Naive B cell (primary cell): Measurements from ENCODE around the gene SLC35G6. TPM values are rescaled to one million over a fixed set of nuclear protein-coding genes. Genes with fewer than 3 reads are reported as not detected.
"Not testable (repeated sequence)": the region's sequence is repeated elsewhere in the genome, so short reads cannot be mapped to it uniquely, and the experiment has no call there.

Experiments used
- ATAC-seq, 2 donors: fragments of 150-1000 bp; cut with Tn5 transposase; 2 replicates each; pipeline ENCODE4 v1.10.0; 2021; ENCODE audit warnings: low read depth in 2 of 2, mild to moderate bottlenecking in 2 of 2, moderate library complexity in 2 of 2
- DNase-seq: peaks from one replicate; pipeline ENCODE4 v3.0.0; 2022
- H3K27ac Mint-ChIP-seq, 6 donors: one replicate each; pipeline ENCODE4 v1.8.0; 2020 to 2022; ENCODE audit warnings: mild to moderate bottlenecking in 6 of 6, mixed read lengths in 6 of 6, moderate library complexity in 5 of 6, inconsistent platforms in 2 of 6
- H3K27me3 Mint-ChIP-seq, 3 donors: one replicate each; pipeline ENCODE4 v1.8.0; 2021 to 2022; ENCODE audit warnings: mixed read lengths in 3 of 3, mild to moderate bottlenecking in 1 of 3
- H3K36me3 Mint-ChIP-seq, 2 donors: one replicate each; pipeline ENCODE4 v1.8.0; 2020 to 2022; ENCODE audit warnings: mixed read lengths in 2 of 2, inconsistent platforms in 1 of 2, mild to moderate bottlenecking in 1 of 2
- H3K4me1 Mint-ChIP-seq, 3 donors: one replicate each; pipeline ENCODE4 v1.8.0; 2020 to 2022; ENCODE audit warnings: mixed read lengths in 3 of 3, inconsistent platforms in 1 of 3, mild to moderate bottlenecking in 1 of 3, moderate library complexity in 1 of 3
- H3K4me3 Mint-ChIP-seq, 8 donors: one replicate each; pipeline ENCODE4 v1.8.0; 2020 to 2022; ENCODE audit warnings: mild to moderate bottlenecking in 8 of 8, mixed read lengths in 8 of 8, moderate library complexity in 8 of 8, inconsistent platforms in 2 of 8
- H3K9me3 Mint-ChIP-seq, 7 donors: one replicate each; pipeline ENCODE4 v1.8.0; 2020 to 2022; ENCODE audit warnings: mixed read lengths in 7 of 7, mild to moderate bottlenecking in 5 of 7, inconsistent platforms in 2 of 7, moderate library complexity in 1 of 7
- polyA plus RNA-seq, 6 donors: library from polyadenylated mRNA; unstranded; fragments of 300-500 nt; fragmentation: Illumina TruSeq; gene quantifications; one replicate each; pipeline ENCODE4 v1.2.3, GENCODE V29; 2021; ENCODE audit warnings: low read depth in 6 of 6

The SLC35G6 gene
- polyA plus RNA-seq: under 1 TPM in 2 of 6 donors, not detected in 4; 0.14 to 0.39 TPM

DNA sequence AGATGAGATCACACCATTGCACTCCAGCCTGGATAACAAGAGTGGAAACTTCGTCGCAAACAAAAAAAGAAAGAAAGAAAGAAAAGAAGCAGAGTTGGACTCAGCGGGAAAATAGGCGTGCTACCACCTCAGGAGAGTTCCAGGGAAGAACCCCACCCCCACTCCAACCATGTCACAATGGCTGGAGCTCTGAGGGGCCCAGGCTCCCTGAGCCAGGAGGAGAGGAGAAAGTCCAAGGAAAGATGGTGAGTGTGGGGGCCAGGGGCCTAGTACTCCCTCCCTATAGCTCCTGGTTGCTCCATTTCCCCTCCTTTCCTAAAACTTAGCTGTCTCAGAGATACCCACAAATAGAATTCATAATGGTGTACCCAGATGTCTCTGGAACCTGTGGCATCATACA, at the start of gene SLC35G6:
Gene SLC35G6, plus strand, starts transcription at position 172 of the 400 bp plus-strand sequence. Its CDS starts 71 bp downstream, at position 243.
- Mint-ChIP-seq H3K27ac (peak within 1 kb of the TSS; percentile 90 to 100 (median 94)), H3K4me3 (peak within 1 kb of the TSS; percentile 91 to 100 (median 94)), H3K4me1 (peaks cover 70 to 81% (median 81%) of the 10 kb centered on the region in 3 donors)
- not testable (repeated sequence) for H3K36me3 Mint-ChIP-seq, H3K9me3 Mint-ChIP-seq, H3K27me3 Mint-ChIP-seq, DNase-seq, ATAC-seq

GRCh38 chr17:7432296-7432695, 49.0 kb upstream of the SLC35G6 start:
- no peaks in the 10 kb centered on the region for H3K9me3 Mint-ChIP-seq
- ATAC-seq (no peak), DNase-seq (no peak)
- H3K36me3 Mint-ChIP-seq: no peaks in the 10 kb centered on the region
- H3K4me1 Mint-ChIP-seq: peaks cover 7 to 20% (median 18%) of the 10 kb centered on the region in 3 donors
- no peak overlapping the region for H3K27ac Mint-ChIP-seq
- peak overlapping the region in 3 of 8 donors; percentile 16 to 55 (median 51) for H3K4me3 Mint-ChIP-seq
- H3K27me3 Mint-ChIP-seq: no peaks in the 10 kb centered on the region

- no peaks in the 10 kb centered on the region for H3K9me3 Mint-ChIP-seq
- peaks cover 0 to 23% of the 10 kb centered on the region in 2 donors for H3K36me3 Mint-ChIP-seq
- peak overlapping the region; percentile 87 to 98 (median 98) for H3K27ac Mint-ChIP-seq
- peaks cover 31 to 52% (median 50%) of the 10 kb centered on the region in 3 donors for H3K4me1 Mint-ChIP-seq
- DNase-seq: no peak
- peak; percentile 27 to 29 for ATAC-seq
- peak overlapping the region; percentile 87 to 99 (median 95) for H3K4me3 Mint-ChIP-seq
- H3K27me3 Mint-ChIP-seq: peaks cover 12 to 30% (median 30%) of the 10 kb centered on the region in 3 donors
Measured at GRCh38 chr17:7435676-7436555, 45.3 kb upstream of the SLC35G6 start.

DNA sequence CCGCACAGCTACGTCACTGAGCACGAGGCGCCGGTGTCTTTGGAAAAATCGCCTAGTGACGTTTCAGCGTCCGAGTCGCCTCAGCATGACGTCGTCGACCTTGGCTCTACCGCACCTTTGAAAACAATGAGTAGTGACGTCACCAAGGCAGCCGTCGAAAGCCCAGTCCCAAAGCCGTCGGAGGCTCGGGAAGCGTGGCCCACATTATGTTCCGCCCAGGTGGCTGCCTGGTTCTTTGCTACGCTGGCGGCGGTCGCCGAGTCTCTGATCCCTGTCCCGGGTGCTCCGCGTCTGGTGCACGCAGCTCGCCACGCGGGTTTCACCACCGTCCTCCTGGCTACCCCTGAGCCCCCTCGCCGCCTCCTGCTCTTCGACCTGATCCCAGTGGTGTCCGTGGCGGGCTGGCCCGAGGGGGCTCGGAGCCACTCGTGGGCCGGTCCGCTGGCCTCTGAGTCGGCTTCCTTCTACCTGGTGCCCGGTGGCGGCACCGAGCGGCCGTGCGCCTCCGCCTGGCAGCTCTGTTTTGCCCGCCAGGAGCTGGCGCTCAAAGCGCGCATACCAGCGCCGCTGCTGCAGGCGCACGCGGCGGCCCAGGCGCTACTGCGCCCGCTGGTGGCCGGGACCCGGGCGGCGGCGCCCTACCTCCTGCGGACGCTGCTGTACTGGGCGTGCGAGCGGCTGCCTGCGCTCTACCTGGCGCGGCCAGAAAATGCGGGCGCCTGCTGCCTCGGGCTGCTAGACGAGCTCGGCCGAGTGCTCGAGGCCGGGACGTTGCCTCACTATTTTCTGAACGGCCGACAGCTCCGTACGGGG, 44.5 kb upstream of the SLC35G6 start:
- ATAC-seq (peak; percentile 54 to 62), DNase-seq (peak; percentile 77)
- peak overlapping the region; percentile 79 to 98 (median 96) for H3K27ac Mint-ChIP-seq
- peaks cover 0 to 23% of the 10 kb centered on the region in 2 donors for H3K36me3 Mint-ChIP-seq
- H3K27me3 Mint-ChIP-seq: peaks cover 20 to 38% (median 37%) of the 10 kb centered on the region in 3 donors
- peaks cover 31 to 55% (median 52%) of the 10 kb centered on the region in 3 donors for H3K4me1 Mint-ChIP-seq
- H3K4me3 Mint-ChIP-seq: peak overlapping the region; percentile 87 to 99 (median 95)
- H3K9me3 Mint-ChIP-seq: no peaks in the 10 kb centered on the region

DNA sequence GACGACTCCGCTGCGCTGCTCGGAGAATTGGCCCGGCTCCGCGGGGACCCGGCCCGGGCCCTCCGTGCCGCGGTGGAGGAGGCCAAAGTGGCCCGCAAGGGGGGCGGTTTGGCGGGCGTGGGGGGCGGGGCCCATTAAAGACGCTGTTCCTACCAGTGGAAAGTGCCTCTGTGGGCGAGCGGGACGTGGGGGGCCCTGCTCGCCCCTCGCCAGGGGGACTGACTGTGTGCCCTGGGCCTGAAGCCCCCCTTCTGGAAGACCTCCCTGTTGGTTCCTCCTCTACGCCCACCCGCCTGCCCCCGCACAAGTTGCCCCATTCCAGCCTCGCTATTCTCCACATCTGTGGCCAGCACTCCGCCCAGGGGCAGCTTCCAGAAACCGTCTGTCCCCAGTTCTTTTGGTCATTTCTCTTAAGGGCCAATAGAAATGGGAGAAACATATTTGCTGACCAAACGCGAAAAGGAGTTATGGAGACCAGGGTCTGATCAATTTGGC, 43.8 kb upstream of the SLC35G6 start:
- H3K27me3 Mint-ChIP-seq: peaks cover 26 to 45% (median 44%) of the 10 kb centered on the region in 3 donors
- no peak for ATAC-seq
- H3K4me3 Mint-ChIP-seq: peak overlapping the region; percentile 80 to 95 (median 86)
- no peak for DNase-seq
- peaks cover 0 to 23% of the 10 kb centered on the region in 2 donors for H3K36me3 Mint-ChIP-seq
- peak overlapping the region in 4 of 6 donors; percentile 19 to 79 (median 54) for H3K27ac Mint-ChIP-seq
- peaks cover 31 to 55% (median 52%) of the 10 kb centered on the region in 3 donors for H3K4me1 Mint-ChIP-seq
- no peaks in the 10 kb centered on the region for H3K9me3 Mint-ChIP-seq

DNA sequence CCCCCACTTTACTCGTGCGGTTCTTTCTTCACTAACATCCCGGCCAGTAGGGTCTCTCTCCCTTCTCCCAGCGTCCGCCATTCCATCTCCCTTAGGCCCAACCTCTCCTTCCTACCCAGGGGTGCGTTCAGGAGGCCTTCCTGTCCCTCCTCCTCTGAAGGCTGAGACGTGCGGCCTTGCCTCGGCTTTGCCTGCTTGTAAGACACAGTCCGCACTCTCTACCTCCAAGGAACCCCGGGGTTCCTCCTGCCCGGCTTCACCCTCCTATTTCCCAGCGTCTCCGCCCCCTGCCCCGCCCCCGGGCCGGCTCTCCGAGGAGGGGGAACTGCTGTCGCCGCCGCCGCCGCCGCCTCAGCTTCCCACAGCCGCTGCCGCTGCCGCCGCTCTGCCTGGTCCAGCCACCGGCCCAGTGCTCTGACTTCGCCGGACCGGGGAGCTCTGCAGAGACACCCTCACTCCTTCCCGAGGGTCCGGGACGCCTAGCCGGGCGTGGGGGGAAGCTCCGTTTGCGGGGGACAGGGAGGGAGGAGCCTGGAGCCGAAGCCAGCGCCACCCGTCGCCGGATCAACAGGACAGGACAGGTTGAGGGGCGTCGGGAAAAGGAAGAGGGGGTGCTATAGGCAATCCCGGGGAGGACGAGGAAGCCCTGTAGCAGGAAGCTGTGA, 43.2 kb upstream of the SLC35G6 start:
- peaks cover 28 to 52% (median 50%) of the 10 kb centered on the region in 3 donors for H3K27me3 Mint-ChIP-seq
- peak; percentile 61 for DNase-seq
- peaks cover 0 to 24% of the 10 kb centered on the region in 2 donors for H3K36me3 Mint-ChIP-seq
- no peak for ATAC-seq
- no peaks in the 10 kb centered on the region for H3K9me3 Mint-ChIP-seq
- H3K4me3 Mint-ChIP-seq: peak overlapping the region; percentile 67 to 94 (median 84)
- H3K27ac Mint-ChIP-seq: peak overlapping the region in 4 of 6 donors; percentile 19 to 75 (median 64)
- peaks cover 31 to 55% (median 52%) of the 10 kb centered on the region in 3 donors for H3K4me1 Mint-ChIP-seq

- DNase-seq (no peak), ATAC-seq (no peak)
- peak overlapping the region in 4 of 6 donors; percentile 57 to 86 (median 71) for H3K27ac Mint-ChIP-seq
- peaks cover 0 to 32% of the 10 kb centered on the region in 2 donors for H3K36me3 Mint-ChIP-seq
- no peaks in the 10 kb centered on the region for H3K9me3 Mint-ChIP-seq
- peaks cover 32 to 59% (median 58%) of the 10 kb centered on the region in 3 donors for H3K27me3 Mint-ChIP-seq
- peaks cover 34 to 57% (median 55%) of the 10 kb centered on the region in 3 donors for H3K4me1 Mint-ChIP-seq
- peak overlapping the region; percentile 67 to 94 (median 84) for H3K4me3 Mint-ChIP-seq
Measured at GRCh38 chr17:7438656-7439460, 42.4 kb upstream of the SLC35G6 start.

DNA sequence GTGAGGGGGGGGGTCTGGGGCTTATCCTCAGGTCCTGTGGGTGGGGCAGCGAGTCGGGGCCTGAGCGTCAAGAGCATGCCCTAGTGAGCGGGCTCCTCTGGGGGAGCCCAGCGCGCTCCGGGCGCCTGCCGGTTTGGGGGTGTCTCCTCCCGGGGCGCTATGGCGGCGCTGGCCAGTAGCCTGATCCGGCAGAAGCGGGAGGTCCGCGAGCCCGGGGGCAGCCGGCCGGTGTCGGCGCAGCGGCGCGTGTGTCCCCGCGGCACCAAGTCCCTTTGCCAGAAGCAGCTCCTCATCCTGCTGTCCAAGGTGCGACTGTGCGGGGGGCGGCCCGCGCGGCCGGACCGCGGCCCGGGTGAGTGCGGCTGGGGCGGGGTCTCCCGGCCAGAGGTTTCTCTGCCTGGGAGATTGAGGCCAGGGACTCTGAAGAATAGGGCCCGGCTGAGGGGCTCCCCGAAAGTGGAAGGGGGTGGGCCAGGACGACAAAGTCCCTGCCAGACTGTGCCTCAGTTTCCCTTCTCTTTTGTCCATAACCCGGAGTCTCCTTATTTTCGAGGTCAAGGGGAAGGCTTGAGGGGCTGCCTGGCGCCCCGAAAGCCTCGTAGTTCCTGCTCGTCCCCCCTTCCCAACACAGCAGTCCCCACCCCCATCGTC, 41.7 kb upstream of the SLC35G6 start, which contains the start of gene FGF11:
Gene FGF11, plus strand, starts transcription at position 51 of the 651 bp plus-strand sequence. Its CDS starts 109 bp downstream, at position 160.
- H3K4me1 Mint-ChIP-seq: peaks cover 34 to 57% (median 55%) of the 10 kb centered on the region in 3 donors
- no peak for ATAC-seq
- H3K27me3 Mint-ChIP-seq: peaks cover 37 to 67% (median 63%) of the 10 kb centered on the region in 3 donors
- H3K9me3 Mint-ChIP-seq: no peaks in the 10 kb centered on the region
- DNase-seq: no peak
- peak within 1 kb of the TSS; percentile 83 to 94 (median 86) for H3K4me3 Mint-ChIP-seq
- peak within 1 kb of the TSS in 4 of 6 donors; percentile 57 to 86 (median 71) for H3K27ac Mint-ChIP-seq
- peaks cover 0 to 32% of the 10 kb centered on the region in 2 donors for H3K36me3 Mint-ChIP-seq

DNA sequence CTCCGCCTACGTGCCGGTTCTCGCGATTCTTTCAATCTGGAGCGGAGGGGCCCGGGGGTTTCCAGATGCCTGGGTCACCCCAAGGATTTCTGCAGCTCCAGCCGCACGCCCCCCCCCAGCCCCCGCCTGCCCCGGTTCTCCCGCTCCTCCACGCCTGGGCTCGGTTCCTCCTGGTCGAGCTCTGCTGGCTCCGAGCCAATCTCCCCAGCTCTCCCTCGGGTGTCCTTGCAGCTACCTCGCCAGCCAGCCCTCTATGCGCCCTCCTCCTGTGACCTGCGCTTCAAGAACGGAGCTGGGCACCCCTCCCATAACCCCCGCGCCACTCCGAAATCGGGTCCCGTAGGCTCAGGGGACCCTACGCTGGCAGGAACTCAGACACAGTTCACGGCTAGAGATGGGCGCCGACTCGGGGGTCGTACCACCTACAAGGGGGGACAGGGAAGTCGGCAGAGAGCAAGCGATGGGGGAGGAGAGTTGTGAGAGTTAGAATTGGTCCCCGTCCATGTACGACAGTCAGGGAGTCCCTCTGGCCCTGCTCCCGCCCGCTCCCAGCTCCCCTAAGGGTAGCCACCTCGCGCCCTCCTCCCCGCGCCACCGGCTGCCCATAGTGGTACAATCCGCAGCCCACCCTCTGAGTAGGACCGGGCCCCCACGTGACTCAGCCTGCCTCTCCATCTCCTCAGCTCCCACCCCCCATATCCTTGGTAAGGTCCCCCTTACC, 41.0 kb upstream of the SLC35G6 start:
- Mint-ChIP-seq H3K4me1 (peaks cover 34 to 56% (median 56%) of the 10 kb centered on the region in 3 donors), H3K9me3 (no peaks in the 10 kb centered on the region), H3K4me3 (peak overlapping the region; percentile 76 to 89 (median 84)), H3K27ac (peak overlapping the region in 2 of 6 donors; percentile 67 to 85), H3K36me3 (peaks cover 0 to 32% of the 10 kb centered on the region in 2 donors), H3K27me3 (peaks cover 37 to 74% (median 70%) of the 10 kb centered on the region in 3 donors)
- no peak for DNase-seq
- no peak for ATAC-seq

DNA sequence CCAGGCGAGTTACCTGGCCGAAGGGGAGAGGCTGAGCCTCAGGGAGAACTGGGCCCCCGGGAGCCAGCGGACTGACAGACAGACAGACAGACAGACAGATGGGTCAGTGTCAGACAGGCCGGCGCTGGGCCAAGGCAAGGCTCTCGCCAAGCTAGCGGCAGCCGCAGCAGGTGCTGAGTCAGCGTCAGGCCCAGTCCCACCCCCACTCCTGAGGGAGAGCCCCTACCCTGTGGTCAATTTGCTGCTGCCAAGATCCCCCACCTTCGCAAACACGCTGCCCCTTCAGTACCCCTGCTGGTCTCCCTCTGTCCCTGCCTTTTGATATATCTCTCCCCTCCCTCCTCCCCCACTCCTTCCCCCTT, 40.4 kb upstream of the SLC35G6 start:
- peaks cover 0 to 32% of the 10 kb centered on the region in 2 donors for H3K36me3 Mint-ChIP-seq
- H3K4me3 Mint-ChIP-seq: peak overlapping the region in 6 of 8 donors; percentile 76 to 87 (median 82)

DNA sequence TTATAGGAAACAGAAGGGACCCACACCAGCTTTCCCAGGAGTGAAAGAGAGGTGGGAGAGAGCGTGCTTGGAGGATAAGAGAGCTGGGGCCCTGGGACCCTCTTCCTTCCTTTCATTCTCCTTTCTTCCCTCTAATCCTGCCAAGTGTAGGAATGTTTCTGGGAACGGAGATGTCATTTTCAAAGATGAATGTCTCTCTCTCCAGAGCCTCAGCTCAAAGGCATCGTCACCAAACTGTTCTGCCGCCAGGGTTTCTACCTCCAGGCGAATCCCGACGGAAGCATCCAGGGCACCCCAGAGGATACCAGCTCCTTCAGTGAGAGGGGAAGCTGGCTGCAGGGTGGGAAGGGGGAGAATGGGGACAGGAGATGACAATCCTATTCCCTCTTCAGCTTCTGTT, 40.0 kb upstream of the SLC35G6 start:
- H3K4me3 Mint-ChIP-seq: peak overlapping the region in 1 of 8 donors; percentile 73
- no peak overlapping the region for H3K27ac Mint-ChIP-seq
- H3K27me3 Mint-ChIP-seq: peaks cover 45 to 83% (median 80%) of the 10 kb centered on the region in 3 donors
- no peak for ATAC-seq
- H3K9me3 Mint-ChIP-seq: peaks cover 0 to 2% (median 0%) of the 10 kb centered on the region in 7 donors
- peaks cover 0 to 32% of the 10 kb centered on the region in 2 donors for H3K36me3 Mint-ChIP-seq
- H3K4me1 Mint-ChIP-seq: peaks cover 43 to 59% (median 58%) of the 10 kb centered on the region in 3 donors
- no peak for DNase-seq

More for the DNA sequence above, 40.4 kb upstream of the SLC35G6 start:
- ATAC-seq (no peak), DNase-seq (no peak)
- Mint-ChIP-seq H3K27ac (no peak overlapping the region), H3K27me3 (peaks cover 41 to 79% (median 75%) of the 10 kb centered on the region in 3 donors), H3K9me3 (peaks cover 0 to 1% (median 0%) of the 10 kb centered on the region in 7 donors), H3K4me1 (peaks cover 40 to 59% (median 58%) of the 10 kb centered on the region in 3 donors)
